SK-N-MC (cell line): ENCODE results near the gene RNFT1.
"Not testable (repeated sequence)": the region's sequence is repeated elsewhere in the genome, so short reads cannot be mapped to it uniquely, and the experiment has no call there.

Experiments
- EZH2 ChIP-seq: fragments of 200-600 bp; sonication (generic); IDR thresholded peaks from one replicate; pipeline ENCODE4 v1.6.1; 2017; ENCODE audit warnings: antibody characterized with exemption
- POLR2AphosphoS5 ChIP-seq: IDR thresholded peaks from 2 replicates; pipeline ENCODE4 v1.6.1; 2012; ENCODE audit warnings: mild to moderate bottlenecking, low read depth, low read length, borderline replicate concordance

DNA sequence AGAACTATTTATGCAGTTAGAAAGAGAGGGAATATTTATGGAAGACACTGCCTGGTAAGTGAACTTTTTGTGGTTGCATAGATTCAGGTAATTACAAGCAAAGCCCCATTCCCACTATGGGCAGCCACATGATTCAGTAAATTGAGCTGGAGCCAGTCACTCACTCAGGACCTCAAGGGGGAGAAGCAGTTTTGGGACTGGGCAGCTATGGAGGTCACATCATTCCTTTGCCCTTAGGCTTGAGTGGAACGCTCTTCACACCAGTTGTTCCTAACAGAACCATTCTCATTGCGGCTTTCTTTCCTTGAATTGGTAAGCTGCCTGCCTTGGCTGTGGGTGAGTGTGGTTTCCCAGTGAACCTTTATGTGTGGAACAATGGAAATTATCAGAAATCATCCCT lies 34.4 kb downstream of the RNFT1 start:
- not testable (repeated sequence) for TF ChIP-seq POLR2AphosphoS5, EZH2
